ENCODE results near the gene ANKFY1. TPM values are rescaled to one million over a fixed set of nuclear protein-coding genes. Genes with fewer than 3 reads are reported as not detected.

The ANKFY1 gene
- total RNA-seq, 1 experiment from 2014 or later, result 38.9 TPM

- CTCF ChIA-PET, result interaction anchor here (1.6 kb wide), 1 partner anchor 40 kb away, joined by 4 read pairs; no protein-coding TSS in a partner anchor
- no peaks in the 10 kb centered on the region for H3K79me2 ChIP-seq (ENCODE audit: insufficient read depth, low read length)
- DNase-seq (ENCODE audit: low read depth, low spot score) (no peak), ATAC-seq (no peak)
- intact Hi-C loops (cut with micrococcal nuclease), result no loop called here
- H3K9me2 ChIP-seq (ENCODE audit: insufficient read depth), result no peaks in the 10 kb centered on the region
- H3K4me2 ChIP-seq (ENCODE audit: low read length), result no peak overlapping the region
- no peak overlapping the region for H3K9ac ChIP-seq (ENCODE audit: low read length)
- H3K4me1 ChIP-seq (ENCODE audit: control insufficient read depth in 1 of 2, insufficient read depth in 2 of 2, low read length in 2 of 2), result peaks cover 7 to 13% of the 10 kb centered on the region in 2 experiments; a peak in 3 of 4 replicates
- RAD21 ChIA-PET (ENCODE audit: low non-redundant PET in 1 of 2, low total read pairs in 2 of 2, uncharacterized antibody in 2 of 2, unreplicated experiment in 2 of 2), result interaction anchor here in 1 of 2 experiments (0.6 kb wide), 1 partner anchor 226 kb away, joined by 8 read pairs; no protein-coding TSS in a partner anchor
- TF ChIP-seq POLR2A (IDR thresholded peaks at IDR 0.05; ENCODE audit: borderline replicate concordance, extremely low read depth, insufficient read depth, insufficient read length), result no peak
- no peak for TF ChIP-seq CEBPB (IDR thresholded peaks at IDR 0.05; ENCODE audit: low read depth)
- TF ChIP-seq SRF (IDR thresholded peaks at IDR 0.05; ENCODE audit: low read depth), result no peak
- no peak for TF ChIP-seq ELF1 (IDR thresholded peaks at IDR 0.05; ENCODE audit: borderline replicate concordance, low read depth)
- no peak for TF ChIP-seq EZH2 (IDR thresholded peaks at IDR 0.05)
- TF ChIP-seq POLR2AphosphoS5 (IDR thresholded peaks at IDR 0.05; ENCODE audit: low read depth, low read length), result no peak
- no peak for TF ChIP-seq RAD21 (IDR thresholded peaks at IDR 0.05; ENCODE audit: low read depth)
- TF ChIP-seq ZFX (IDR thresholded peaks at IDR 0.05), result no peak
- TF ChIP-seq CBX3 (IDR thresholded peaks at IDR 0.05; ENCODE audit: low read depth), result no peak
- TF ChIP-seq CTCF (IDR thresholded peaks at IDR 0.05 in 2 of 3, conservative IDR thresholded peaks at IDR 0.05 in 1 of 3; ENCODE audit: borderline replicate concordance in 1 of 3, insufficient read depth in 1 of 3, low read depth in 2 of 3, low read length in 2 of 3), result no peak
- no peak for TF ChIP-seq SP1 (IDR thresholded peaks at IDR 0.05; ENCODE audit: low read depth)
- H3K27ac ChIP-seq (ENCODE audit: low read depth, low read length), result 0 out of 2 replicates have a peak overlapping the region, but pooled peaks have one; percentile 16
- H3K9me3 ChIP-seq (ENCODE audit: control insufficient read depth in 1 of 2, insufficient read depth in 1 of 2, low read depth in 1 of 2, low read length in 2 of 2), result no peaks in the 10 kb centered on the region
- no peak overlapping the region for H3K4me3 ChIP-seq (replicated peaks in 1 of 2; ENCODE audit: low read depth in 1 of 2, low read length in 2 of 2)
- H4K20me1 ChIP-seq (ENCODE audit: insufficient read depth), result no peaks in the 10 kb centered on the region
- no peak overlapping the region for H2AFZ ChIP-seq (ENCODE audit: low read depth, low read length, poor library complexity, severe bottlenecking)
- BruUV-seq (replicated peaks), result no TSS peak
- H3K27me3 ChIP-seq (ENCODE audit: insufficient read depth, low read length), result no peaks in the 10 kb centered on the region
- no peaks in the 10 kb centered on the region for H3K36me3 ChIP-seq (ENCODE audit: control insufficient read depth in 1 of 2, insufficient read depth in 2 of 2, low read length in 2 of 2)
- POLR2A ChIA-PET, result interaction anchor here (3.3 kb wide), 1 partner anchor 17 kb away, joined by 13 read pairs; the partner anchor contains the start of genes CYB5D2 and ZZEF1
Observed at GRCh38 chr17:4160294-4160859, 103.4 kb downstream of the ANKFY1 start.

All from HCT116 (cell line).